GM18868 (cell line): Measurements from ENCODE around the gene UGT1A7.

Experiments
- ATAC-seq: cut with Tn5 transposase; IDR thresholded peaks from one replicate; pipeline ENCODE4 v1.9.1; 2021; ENCODE audit warnings: mild to moderate bottlenecking, moderate library complexity; ENCODE audit not compliant: unreplicated experiment

UGT1A7 gene

DNA sequence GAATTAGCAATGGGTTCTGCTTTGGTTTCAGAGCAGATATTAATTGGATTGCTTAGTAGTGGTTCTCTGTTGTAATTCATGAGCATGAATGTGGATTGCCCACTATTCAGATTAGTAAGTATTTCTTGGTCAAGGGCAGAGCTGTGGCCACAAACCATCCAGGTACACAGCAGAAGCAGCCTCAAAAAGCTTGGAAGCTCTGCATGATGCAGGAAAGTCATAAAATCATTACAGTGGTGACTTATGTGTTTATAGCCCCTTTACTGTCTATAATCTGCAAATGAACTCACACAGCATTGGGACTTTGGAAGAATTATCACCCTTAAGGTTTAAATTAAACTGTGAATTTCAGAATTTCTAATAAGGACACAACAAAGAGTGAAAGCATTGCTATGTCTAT is 76.4 kb downstream of the UGT1A7 start:
- no peak for ATAC-seq

DNA sequence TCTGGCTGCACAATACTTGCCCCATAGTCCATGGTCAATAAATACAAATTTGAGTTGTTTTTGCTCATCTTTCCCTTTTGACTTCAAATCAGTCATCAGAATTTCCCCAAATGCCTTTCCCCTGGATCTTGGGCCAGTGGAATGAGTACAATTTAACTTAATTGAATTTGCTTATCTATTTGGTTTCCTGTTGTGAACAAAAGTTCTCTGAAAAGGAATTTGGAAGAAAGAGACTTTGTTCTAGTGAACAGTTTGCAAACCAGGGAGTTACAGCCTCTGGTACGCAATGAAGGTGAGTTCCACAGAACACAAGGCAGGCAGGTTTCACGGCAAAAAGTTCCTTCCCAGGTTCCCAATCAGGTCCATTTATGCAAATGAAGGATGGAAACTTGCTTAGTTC is 77.1 kb downstream of the UGT1A7 start:
- ATAC-seq: no peak

DNA sequence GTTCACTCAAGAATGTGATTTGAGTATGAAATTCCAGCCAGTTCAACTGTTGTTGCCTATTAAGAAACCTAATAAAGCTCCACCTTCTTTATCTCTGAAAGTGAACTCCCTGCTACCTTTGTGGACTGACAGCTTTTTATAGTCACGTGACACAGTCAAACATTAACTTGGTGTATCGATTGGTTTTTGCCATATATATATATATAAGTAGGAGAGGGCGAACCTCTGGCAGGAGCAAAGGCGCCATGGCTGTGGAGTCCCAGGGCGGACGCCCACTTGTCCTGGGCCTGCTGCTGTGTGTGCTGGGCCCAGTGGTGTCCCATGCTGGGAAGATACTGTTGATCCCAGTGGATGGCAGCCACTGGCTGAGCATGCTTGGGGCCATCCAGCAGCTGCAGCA is 78.3 kb downstream of the UGT1A7 start, which contains the start of gene UGT1A1:
Gene UGT1A1 (plus strand): TSS at position 228 of the 400 bp plus-strand sequence. CDS start 18 bp downstream, at position 246.
- no peak for ATAC-seq

DNA sequence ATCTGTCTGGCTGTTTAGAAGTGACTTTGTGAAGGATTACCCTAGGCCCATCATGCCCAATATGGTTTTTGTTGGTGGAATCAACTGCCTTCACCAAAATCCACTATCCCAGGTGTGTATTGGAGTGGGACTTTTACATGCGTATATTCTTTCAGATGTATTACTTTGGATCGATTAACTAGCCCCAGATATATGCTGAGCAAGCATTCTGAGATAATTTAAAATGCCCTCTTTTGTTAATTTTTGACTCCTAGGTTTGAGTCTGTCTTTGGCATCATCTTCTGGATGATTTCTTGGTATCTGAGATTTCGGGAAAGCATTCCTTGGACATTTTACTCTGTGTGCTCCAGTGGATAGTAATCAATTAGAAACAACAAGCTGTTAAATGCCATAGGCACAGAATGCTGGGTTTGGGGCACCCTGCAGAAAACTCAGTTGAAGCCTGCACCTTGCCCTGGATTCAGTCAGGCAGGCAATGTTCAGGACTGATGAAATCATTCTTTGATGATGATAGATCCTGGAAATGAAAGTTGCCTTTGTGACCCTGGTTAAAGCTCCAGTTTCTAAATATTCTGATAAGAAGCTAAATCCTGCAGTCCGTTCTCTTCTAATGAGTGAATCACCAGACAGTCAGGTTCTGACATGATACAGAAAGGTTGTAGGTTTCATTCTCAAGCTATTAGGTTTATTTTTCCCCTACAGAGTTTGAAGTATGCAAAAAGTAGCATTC is 79.5 kb downstream of the UGT1A7 start:
- no peak for ATAC-seq

DNA sequence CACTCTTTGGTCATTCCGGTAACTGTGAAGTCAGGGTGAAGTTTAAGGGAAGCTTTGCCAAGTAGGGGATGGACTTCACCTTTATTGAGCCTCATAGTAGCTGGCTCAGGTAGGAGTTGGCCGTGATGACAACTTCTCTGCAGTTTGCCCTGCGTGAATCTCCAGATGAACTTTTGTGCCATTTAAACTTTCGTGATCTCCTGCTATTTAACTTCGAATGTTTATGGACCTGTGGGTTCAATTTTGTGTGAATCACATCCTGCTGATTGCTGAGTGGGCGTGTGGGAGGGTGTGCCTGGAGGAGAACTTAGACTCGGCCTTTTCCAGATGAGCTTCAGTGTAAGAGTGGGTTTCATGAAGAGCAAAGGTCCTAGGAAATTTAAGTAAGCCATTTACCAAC is 82.6 kb downstream of the UGT1A7 start:
- ATAC-seq: no peak

DNA sequence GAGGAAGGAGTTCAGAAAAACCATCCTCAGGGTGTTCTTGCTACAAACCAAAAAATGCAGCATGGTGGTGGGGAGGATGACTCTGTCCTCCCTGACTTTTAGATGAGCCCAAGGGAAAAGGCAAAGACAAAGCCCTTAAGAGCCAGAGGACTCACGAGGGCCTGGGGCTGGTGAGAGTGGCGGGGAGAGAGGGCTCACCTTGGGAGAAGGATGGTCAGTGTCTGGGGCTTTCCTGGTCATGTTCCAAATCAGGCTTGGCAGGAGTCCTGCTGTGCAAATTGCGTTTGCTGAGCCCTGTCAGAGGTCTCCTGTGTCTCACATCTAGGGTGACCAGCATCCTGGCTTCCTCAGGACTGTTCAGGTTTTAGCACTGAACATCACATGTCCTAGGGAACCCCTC is 83.1 kb downstream of the UGT1A7 start:
- no peak for ATAC-seq

DNA sequence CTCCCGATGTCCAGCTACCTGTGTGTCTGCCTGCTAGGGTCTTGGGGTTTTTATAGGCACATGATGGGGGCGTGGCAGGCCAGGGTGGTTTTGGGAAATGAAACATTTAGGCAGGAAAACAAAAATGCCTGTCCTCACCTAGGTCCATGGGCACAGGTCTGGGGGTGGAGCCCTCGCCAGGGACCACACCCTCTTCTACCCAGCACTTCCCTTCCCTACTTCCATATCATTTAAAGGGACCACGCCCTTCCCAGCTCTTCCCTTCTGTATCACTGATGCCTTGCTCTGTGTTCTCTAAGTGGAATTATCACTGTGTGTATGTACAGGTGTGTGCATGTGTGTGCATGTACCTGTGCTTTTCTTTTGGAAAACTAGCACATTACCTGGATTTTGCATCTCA is 84.7 kb downstream of the UGT1A7 start:
- no peak for ATAC-seq

DNA sequence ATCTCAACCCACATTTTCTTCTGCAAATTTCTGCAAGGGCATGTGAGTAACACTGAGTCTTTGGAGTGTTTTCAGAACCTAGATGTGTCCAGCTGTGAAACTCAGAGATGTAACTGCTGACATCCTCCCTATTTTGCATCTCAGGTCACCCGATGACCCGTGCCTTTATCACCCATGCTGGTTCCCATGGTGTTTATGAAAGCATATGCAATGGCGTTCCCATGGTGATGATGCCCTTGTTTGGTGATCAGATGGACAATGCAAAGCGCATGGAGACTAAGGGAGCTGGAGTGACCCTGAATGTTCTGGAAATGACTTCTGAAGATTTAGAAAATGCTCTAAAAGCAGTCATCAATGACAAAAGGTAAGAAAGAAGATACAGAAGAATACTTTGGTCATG is 86.4 kb downstream of the UGT1A7 start:
- ATAC-seq: no peak

DNA sequence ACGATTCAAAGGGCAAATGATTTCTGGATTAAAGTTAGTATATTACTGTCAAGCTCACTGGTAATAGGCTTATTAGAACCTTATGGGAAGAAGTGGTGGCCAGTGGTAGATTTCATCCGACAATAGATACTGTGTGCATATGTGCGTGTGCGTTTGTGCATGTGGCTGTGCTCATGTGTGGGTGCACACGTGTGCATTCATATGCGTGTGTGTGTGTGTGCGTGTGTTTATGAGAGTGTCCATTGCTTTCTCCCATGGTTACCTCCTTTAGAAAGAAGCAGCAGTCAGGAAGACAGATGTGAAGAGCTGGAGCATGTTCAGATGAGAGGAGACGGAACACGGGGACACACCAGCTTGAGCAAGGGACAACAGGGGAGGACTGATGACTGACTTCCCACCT is 87.6 kb downstream of the UGT1A7 start:
- no peak for ATAC-seq

DNA sequence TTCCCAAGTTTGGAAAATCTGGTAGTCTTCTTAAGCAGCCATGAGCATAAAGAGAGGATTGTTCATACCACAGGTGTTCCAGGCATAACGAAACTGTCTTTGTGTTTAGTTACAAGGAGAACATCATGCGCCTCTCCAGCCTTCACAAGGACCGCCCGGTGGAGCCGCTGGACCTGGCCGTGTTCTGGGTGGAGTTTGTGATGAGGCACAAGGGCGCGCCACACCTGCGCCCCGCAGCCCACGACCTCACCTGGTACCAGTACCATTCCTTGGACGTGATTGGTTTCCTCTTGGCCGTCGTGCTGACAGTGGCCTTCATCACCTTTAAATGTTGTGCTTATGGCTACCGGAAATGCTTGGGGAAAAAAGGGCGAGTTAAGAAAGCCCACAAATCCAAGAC is 90.5 kb downstream of the UGT1A7 start:
- no peak for ATAC-seq

DNA sequence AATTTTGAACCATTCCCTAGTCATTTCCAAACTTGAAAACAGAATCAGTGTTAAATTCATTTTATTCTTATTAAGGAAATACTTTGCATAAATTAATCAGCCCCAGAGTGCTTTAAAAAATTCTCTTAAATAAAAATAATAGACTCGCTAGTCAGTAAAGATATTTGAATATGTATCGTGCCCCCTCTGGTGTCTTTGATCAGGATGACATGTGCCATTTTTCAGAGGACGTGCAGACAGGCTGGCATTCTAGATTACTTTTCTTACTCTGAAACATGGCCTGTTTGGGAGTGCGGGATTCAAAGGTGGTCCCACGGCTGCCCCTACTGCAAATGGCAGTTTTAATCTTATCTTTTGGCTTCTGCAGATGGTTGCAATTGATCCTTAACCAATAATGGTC is 90.9 kb downstream of the UGT1A7 start:
- ATAC-seq: no peak

DNA sequence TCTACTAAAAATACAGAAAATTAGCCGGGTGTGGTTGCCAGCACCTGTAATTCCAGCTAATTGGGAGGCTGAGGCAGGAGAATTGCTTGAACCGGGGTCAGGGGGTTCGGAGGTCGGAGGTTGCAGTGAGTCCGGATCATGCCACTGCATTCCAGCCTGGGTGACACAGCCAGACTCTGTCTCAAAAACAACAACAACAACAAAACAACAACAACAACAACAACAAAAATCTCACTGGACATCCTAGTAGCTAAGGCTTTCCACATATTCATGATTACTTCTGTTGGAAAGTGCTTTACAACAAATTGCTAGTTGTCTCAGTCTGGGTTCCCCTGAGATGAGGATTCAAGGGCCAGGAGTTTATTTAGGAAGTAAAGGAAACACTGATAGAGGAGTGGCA is 92.2 kb downstream of the UGT1A7 start:
- ATAC-seq: no peak

DNA sequence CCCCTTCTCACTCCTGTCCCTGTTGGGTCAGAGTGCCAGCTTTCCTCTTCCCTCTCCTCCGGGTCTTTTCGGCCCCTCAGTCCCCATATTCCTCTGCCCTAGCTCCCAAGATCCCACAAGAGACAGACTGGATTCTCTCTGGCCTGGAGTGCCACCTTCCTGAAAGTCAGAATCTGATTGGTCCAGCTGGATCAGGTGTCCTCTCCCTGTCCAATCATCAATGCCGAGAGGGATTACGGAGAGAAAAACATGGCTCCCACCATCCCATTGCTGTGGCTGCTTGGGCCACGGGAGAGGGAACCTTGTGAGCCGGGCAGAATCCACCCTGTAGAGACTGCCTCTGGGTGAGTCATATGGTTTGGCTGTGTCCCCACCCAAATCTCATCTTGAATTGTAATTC is 93.7 kb downstream of the UGT1A7 start:
- ATAC-seq: no peak

DNA sequence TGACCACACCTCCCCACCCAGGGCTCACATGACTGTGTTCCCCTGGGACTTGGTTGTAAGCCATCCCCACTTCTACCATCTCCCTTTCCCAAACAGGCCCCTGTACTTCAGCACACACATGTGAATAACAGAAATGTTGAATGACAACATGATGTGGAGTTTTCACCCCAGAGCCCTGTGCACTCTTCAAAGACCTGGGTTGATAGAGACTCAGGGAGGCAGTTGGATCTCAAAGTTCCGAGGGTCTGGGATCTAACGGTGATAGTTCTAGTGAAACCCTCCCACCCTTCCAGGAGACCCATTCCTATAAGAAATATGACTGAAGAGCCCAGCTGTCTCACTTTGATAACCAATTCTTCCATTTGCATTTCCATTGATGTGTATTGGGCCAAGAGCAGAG is 96.3 kb downstream of the UGT1A7 start, which contains the start of gene MROH2A:
Gene MROH2A (plus strand): TSS at position 301 of the 400 bp plus-strand sequence. CDS start 1,029 bp downstream, outside the sequence.
- ATAC-seq: no peak

DNA sequence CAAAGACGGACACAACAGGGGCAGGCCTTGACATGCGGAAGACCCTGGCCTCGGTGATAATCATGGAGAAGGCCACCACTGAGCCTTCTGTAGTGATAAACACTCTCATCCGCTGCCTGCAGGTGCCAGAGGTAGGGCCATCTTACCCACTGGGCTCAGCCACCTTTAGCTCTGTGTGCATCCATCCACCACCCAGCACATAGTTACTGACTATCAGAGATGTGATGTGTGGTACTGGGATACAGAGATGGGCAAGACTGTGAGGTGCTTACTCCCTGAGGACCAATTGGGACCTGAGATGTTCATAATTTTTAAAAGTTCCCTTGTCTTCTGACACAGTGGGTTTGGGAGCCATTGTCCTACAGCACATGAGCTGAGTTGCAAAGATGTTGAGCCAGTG is 98.0 kb downstream of the UGT1A7 start:
- no peak for ATAC-seq

DNA sequence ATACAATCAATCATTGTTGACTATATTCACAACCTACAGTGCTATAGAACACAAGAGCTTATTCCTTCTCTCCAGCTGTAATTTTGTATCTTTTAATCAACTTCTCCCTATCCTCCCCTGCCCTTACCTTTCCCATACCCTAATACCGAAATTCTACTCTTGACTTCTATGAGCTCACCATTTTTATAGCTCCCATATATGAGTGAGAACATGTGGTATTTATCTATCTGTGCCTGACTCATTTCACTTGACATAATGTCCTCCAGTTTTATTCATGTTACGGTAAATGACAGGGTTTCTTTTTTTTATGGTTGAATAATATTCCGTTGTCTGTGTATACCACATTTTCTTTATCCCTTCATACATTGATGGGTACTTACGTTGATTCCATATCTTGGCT is 99.1 kb downstream of the UGT1A7 start:
- ATAC-seq: no peak

DNA sequence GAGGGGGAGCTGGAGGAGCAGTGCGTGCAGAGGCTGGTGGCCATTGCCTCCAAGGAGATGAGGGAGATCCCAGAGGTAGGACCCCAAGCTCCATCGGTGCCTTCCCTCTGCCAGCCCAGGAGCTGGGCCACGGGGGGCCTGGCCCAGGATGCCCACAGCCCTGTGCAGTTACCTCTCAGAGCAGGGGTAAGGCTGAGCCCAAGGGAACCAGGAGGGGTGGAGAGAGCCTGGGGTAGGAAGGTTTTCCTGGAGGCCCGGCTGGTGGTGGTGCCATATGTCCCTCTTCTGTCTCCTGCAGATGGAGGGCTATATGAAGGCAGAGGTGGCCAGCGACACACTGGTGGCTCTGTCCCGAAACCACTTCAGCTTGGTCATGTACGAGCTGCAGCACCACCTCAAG is 107.9 kb downstream of the UGT1A7 start:
- no peak for ATAC-seq

DNA sequence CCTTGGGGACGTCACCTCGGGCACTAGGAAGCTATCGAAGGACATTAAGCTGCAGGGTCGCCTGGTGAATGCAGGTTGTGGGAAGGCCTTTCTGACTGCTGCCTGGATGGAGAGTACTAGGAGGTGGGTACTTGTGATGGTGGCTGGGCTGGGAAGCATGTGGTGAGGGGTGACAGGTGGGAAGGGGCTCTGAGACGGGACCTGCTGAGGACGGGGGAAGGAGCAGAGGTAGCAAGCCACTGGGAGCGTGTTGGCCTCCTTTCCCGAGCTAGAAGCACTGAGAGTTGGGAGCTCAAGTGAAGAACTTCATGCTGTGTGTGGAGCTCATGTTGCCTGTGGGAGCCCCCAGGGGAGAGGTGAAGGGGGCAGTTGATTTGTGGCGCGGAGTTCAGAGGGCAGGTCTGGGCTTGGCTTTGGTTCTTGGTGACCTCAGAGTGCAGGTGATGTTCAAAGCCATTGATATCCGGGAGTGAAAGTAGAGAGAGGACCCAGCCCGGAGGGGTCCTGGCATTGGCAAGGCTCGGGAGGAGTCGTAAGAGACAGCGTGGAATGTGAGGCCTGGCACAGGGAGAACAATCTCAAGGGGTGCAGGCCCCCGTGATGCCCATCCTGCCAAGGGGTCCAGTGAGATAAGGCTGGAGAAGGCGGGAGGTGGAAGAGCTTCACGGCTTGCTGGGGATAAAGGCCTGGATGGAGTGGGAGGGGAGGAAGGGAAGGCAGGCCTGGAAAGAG is 109.6 kb downstream of the UGT1A7 start:
- no peak for ATAC-seq

DNA sequence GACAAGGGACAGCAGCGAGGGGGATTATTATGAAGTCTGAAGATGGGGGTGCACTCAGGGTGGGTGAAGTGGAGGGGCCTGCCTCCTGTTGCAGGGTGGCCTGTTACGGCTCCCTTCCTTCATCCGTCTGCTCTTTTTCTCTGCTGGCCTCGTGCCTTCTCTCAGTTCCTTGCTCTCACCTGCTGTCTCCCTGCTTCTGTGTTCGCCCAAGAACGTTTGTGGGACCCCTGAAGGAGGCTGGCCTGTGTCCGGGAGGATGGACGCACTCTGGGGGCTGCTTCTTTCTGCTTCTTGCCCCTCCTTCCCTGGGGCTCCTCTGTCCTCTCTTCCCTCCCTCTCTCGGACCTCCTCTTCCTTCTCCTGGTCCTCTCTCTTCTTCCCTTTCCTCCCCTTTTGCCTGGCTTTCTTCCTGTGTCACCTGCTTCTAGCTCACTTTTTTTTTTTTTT is 110.2 kb downstream of the UGT1A7 start:
- no peak for ATAC-seq

DNA sequence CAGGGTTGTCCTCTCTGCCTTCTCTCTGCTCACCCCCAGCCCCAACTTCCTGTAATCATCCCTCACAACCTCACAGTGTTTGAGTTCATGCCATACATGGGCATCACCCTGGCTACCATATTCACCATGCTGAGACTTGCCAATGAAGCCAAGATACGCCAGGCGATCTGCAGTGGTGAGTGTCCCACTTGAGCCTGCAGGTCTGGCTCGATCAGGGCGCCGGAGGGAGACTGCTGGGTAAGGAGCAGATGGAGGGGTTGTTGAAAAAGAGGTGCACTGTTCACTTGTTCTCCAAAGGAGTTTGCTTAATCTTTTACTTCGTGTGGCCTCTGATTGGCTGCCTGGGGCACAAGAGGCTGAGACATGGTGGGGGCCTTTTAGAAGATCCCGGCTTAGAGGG is 111.0 kb downstream of the UGT1A7 start:
- ATAC-seq: no peak

DNA sequence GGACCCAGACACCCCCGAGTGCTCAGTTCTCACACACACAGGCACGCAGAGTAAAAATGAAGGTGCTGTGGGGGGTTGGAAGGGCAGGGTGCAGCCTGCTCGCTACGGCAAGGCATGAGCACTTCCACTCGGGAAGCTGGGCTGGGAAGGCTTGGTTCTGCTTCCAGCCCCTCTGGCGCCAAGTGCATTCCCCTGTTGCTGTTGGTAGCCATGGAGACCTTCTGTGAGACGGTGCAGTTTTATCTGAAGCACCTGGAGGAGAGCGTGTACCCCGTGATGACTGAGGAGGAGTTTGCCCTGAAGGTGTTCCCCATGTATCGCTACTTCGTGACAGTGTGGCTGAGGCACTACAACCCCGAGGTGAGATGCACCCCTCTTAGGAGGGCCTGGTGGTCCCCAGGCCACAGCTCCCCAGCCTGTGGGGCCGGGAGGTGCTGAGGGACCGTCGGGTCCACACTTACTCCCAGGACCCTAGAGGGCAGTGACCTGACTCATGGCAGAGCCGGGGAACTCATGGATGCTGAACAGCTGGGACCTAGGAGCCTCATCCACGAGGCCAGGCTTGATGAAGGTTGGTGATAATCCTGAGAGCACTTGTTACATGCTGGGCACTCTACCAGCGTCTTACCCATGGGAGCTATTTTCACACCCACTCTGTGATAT is 111.9 kb downstream of the UGT1A7 start:
- no peak for ATAC-seq

DNA sequence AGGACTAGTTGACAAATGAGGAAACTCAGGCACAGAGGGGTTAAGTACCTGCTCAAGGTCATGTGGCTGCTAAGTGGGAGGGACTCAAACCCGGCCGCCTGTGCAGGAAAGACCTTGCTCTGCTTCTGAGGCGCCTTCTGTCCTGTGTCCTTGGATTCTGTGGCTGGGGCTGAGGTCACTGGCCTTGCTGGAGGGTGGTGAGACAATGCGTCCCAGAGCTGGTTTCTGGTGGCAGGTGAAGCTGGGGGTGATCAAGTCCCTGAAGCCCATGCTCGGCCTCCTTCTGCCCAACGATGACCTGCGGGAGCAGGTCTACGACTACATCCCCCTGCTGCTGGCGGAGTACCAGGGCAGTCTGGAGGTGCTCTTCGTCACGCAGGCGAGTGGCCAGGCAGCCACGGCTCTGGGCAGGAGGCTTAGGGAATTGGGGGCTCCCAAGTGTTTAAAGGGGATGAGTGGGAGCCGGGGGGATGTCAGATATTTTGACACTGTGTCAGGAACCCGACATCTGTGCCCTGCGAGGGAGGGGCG is 112.5 kb downstream of the UGT1A7 start:
- ATAC-seq: no peak
